Measurements from ENCODE around the gene HSD17B11.
"Not testable (repeated sequence)": the region's sequence is repeated elsewhere in the genome, so short reads cannot be mapped to it uniquely, and the experiment has no call there.

The HSD17B11 gene

GRCh38 chr4:87321888-87322287 lies 69.1 kb downstream of the HSD17B11 start:
- no peak for TF ChIP-seq CTCF (IDR thresholded peaks at IDR 0.05; ENCODE audit: control insufficient read depth, insufficient read depth, low read depth, low read length, missing control alignments)
- no peak for DNase-seq (ENCODE audit: low read depth)
- H3K4me3 ChIP-seq (ENCODE audit: control insufficient read depth, low read depth, low read length), result no peak overlapping the region

GRCh38 chr4:87317527-87317926 lies 73.5 kb downstream of the HSD17B11 start:
- no peak for TF ChIP-seq CTCF (IDR thresholded peaks at IDR 0.05; ENCODE audit: control insufficient read depth, insufficient read depth, low read depth, low read length, missing control alignments)
- no peak for DNase-seq (ENCODE audit: low read depth)

GRCh38 chr4:87316961-87317360 lies 74.0 kb downstream of the HSD17B11 start:
- no peak for DNase-seq (ENCODE audit: low read depth)
- no peak for TF ChIP-seq CTCF (IDR thresholded peaks at IDR 0.05; ENCODE audit: control insufficient read depth, insufficient read depth, low read depth, low read length, missing control alignments)
- H3K4me3 ChIP-seq (ENCODE audit: control insufficient read depth, low read depth, low read length), result no peak overlapping the region

More at GRCh38 chr4:87317527-87317926, 73.5 kb downstream of the HSD17B11 start:
- H3K4me3 ChIP-seq (ENCODE audit: control insufficient read depth, low read depth, low read length), result no peak overlapping the region

GRCh38 chr4:87315000-87315399 lies 76.0 kb downstream of the HSD17B11 start:
- not testable (repeated sequence) for DNase-seq (ENCODE audit: low read depth); H3K4me3 ChIP-seq (ENCODE audit: control insufficient read depth, low read depth, low read length)

GRCh38 chr4:87313756-87314155 lies 77.2 kb downstream of the HSD17B11 start:
- DNase-seq (ENCODE audit: low read depth), result no peak
- no peak overlapping the region for H3K4me3 ChIP-seq (ENCODE audit: control insufficient read depth, low read depth, low read length)
- no peak for TF ChIP-seq CTCF (IDR thresholded peaks at IDR 0.05; ENCODE audit: control insufficient read depth, insufficient read depth, low read depth, low read length, missing control alignments)

- DNase-seq (ENCODE audit: low read depth), result no peak
- TF ChIP-seq CTCF (IDR thresholded peaks at IDR 0.05; ENCODE audit: control insufficient read depth, insufficient read depth, low read depth, low read length, missing control alignments), result no peak
- no peak overlapping the region for H3K4me3 ChIP-seq (ENCODE audit: control insufficient read depth, low read depth, low read length)
Measured at GRCh38 chr4:87311684-87312083, 79.3 kb downstream of the HSD17B11 start.

- no peak for DNase-seq (ENCODE audit: low read depth)
- H3K4me3 ChIP-seq (ENCODE audit: control insufficient read depth, low read depth, low read length), result no peak overlapping the region
- TF ChIP-seq CTCF (IDR thresholded peaks at IDR 0.05; ENCODE audit: control insufficient read depth, insufficient read depth, low read depth, low read length, missing control alignments), result no peak
Measured at GRCh38 chr4:87310691-87311335, 80.2 kb downstream of the HSD17B11 start.

Data from AG09309 (cell line).